GM21528 (cell line): Measurements from ENCODE around the gene RTL1.

ENCODE experiments used
- ATAC-seq: cut with Tn5 transposase; IDR thresholded peaks from one replicate; pipeline ENCODE4 v1.9.1; 2021; ENCODE audit warnings: mild to moderate bottlenecking, moderate library complexity; ENCODE audit not compliant: unreplicated experiment, low FRiP score

RTL1 gene

GRCh38 chr14:100898935-100899883 is 4.3 kb downstream of the RTL1 start:
- ATAC-seq: no peak

GRCh38 chr14:100898465-100898864 is 5.1 kb downstream of the RTL1 start:
- no peak for ATAC-seq

GRCh38 chr14:100896369-100897060 is 7.0 kb downstream of the RTL1 start:
- ATAC-seq: no peak

GRCh38 chr14:100895411-100895810 is 8.1 kb downstream of the RTL1 start:
- ATAC-seq: no peak

- ATAC-seq: no peak
Observed at GRCh38 chr14:100894416-100894815, 9.1 kb downstream of the RTL1 start.

- ATAC-seq: no peak
Observed at GRCh38 chr14:100893760-100894159, 9.8 kb downstream of the RTL1 start.

GRCh38 chr14:100893228-100893601 is 10.3 kb downstream of the RTL1 start:
- no peak for ATAC-seq

GRCh38 chr14:100892496-100893227 is 10.9 kb downstream of the RTL1 start:
- no peak for ATAC-seq

GRCh38 chr14:100891501-100892445 is 11.7 kb downstream of the RTL1 start:
- ATAC-seq: no peak

- ATAC-seq: no peak
Observed at GRCh38 chr14:100891051-100891450, 12.5 kb downstream of the RTL1 start.

- ATAC-seq: no peak
Observed at GRCh38 chr14:100890061-100890850, 13.3 kb downstream of the RTL1 start.

- no peak for ATAC-seq
Observed at GRCh38 chr14:100889641-100890040, 13.9 kb downstream of the RTL1 start.

GRCh38 chr14:100888789-100889315 is 14.7 kb downstream of the RTL1 start:
- no peak for ATAC-seq

GRCh38 chr14:100887728-100888335 is 15.7 kb downstream of the RTL1 start:
- no peak for ATAC-seq

- no peak for ATAC-seq
Observed at GRCh38 chr14:100885617-100886016, 17.9 kb downstream of the RTL1 start.

GRCh38 chr14:100885196-100885595 is 18.3 kb downstream of the RTL1 start:
- no peak for ATAC-seq

GRCh38 chr14:100884456-100884855 is 19.1 kb downstream of the RTL1 start:
- ATAC-seq: no peak

GRCh38 chr14:100883789-100884101 is 19.8 kb downstream of the RTL1 start:
- no peak for ATAC-seq
